Measurements from ENCODE around the gene DNAH1.
"Not testable (repeated sequence)": the region's sequence is repeated elsewhere in the genome, so short reads cannot be mapped to it uniquely, and the experiment has no call there.

Gene DNAH1

DNA sequence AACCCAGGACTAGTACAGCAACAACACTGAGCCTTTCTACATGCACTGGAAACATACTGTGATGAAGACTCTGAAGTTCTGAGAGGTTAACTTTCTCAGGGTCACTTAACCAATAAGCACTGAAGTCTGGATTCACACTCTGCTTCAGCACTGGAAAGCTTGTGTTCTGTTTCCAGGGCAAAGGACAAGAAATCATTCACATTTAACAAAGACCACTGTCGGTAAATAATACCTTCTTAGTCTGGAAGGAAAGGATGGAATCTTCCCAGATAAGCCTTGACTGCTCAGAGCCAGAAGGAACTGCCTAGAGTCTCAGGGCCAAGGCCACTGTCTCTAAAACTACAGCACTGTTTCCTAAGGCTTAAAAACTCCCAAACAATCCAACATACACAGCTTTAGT is 32.8 kb upstream of the DNAH1 start:
- H3K4me1 Mint-ChIP-seq (ENCODE audit: low read depth), result peaks cover 40% of the 10 kb centered on the region
- H3K27me3 Mint-ChIP-seq (ENCODE audit: low read depth), result no peaks in the 10 kb centered on the region
- peak overlapping the region; percentile 73 for H3K27ac Mint-ChIP-seq
- H3K9me3 Mint-ChIP-seq, result no peaks in the 10 kb centered on the region
- no peak overlapping the region for H3K4me3 Mint-ChIP-seq
- H3K36me3 Mint-ChIP-seq (ENCODE audit: low read depth), result peaks cover 17% of the 10 kb centered on the region

DNA sequence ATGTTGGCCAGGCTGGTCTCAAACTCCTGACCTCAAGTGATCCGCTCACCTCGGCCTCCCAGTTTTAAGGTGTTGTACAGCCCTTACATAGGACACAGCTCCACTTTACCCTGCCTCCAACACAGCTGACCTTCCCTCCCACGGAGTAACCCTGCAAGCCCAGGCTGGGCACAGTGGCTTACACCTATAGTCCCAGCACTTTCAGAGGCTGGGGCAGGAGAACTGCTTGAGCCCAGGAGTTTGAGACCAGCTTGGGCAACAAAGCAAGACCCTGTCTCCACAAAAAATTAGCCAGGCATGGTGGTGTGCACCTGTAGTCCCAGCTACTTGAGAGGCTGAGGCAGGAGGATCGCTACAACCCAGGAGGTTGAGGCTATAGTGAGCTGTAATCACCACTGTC is 32.1 kb upstream of the DNAH1 start:
- peaks cover 46% of the 10 kb centered on the region for H3K4me1 Mint-ChIP-seq (ENCODE audit: low read depth)
- peak overlapping the region; percentile 36 for H3K27ac Mint-ChIP-seq
- H3K36me3 Mint-ChIP-seq (ENCODE audit: low read depth), result peaks cover 13% of the 10 kb centered on the region
- not testable (repeated sequence) for H3K9me3 Mint-ChIP-seq; H3K27me3 Mint-ChIP-seq (ENCODE audit: low read depth)
- peak overlapping the region; percentile 34 for H3K4me3 Mint-ChIP-seq

DNA sequence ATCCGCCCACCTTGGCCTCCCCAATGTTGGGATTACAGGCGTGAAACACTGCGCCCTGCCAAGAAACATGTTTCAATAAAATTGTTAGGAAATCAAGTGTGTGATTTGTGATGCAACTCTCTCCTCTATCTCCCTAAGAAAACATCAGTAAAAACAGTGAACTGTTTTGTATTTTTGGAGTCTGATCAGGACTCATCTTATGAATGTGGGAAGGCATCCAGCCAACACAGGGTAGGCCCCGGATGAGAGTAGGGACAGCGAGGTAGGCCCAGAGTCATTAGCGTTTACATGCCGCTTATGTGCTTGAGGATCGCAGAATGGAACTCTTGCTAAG is 29.4 kb upstream of the DNAH1 start:
- no peaks in the 10 kb centered on the region for H3K9me3 Mint-ChIP-seq
- no peaks in the 10 kb centered on the region for H3K27me3 Mint-ChIP-seq (ENCODE audit: low read depth)
- peaks cover 37% of the 10 kb centered on the region for H3K4me1 Mint-ChIP-seq (ENCODE audit: low read depth)
- H3K4me3 Mint-ChIP-seq, result peak overlapping the region; percentile 85
- H3K36me3 Mint-ChIP-seq (ENCODE audit: low read depth), result peaks cover 16% of the 10 kb centered on the region
- H3K27ac Mint-ChIP-seq, result peak overlapping the region; percentile 100

DNA sequence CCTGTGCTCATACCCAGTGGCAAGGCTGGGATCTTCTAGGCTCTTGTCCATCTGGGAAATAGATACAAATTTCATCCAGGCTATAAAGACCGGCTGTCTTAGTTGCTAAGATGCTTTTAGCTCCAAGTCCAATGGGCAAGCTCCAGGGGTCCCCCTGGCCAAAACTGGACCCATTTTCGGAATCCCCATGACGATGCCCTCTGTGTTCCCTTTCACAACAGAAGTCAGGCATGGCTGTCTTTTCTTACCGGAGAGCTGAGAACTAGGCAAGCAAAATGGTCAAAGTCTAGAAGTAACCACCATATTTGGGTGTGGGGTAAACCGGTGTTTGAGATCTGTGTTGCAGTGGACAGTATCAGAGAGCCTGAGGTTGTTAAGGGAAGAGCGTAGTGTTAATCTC is 27.4 kb upstream of the DNAH1 start:
- Mint-ChIP-seq H3K27ac (peak overlapping the region; percentile 81), H3K9me3 (no peaks in the 10 kb centered on the region), H3K36me3 (ENCODE audit: low read depth) (peaks cover 13% of the 10 kb centered on the region), H3K4me3 (peak overlapping the region; percentile 85), H3K4me1 (ENCODE audit: low read depth) (peaks cover 28% of the 10 kb centered on the region), H3K27me3 (ENCODE audit: low read depth) (no peaks in the 10 kb centered on the region)

DNA sequence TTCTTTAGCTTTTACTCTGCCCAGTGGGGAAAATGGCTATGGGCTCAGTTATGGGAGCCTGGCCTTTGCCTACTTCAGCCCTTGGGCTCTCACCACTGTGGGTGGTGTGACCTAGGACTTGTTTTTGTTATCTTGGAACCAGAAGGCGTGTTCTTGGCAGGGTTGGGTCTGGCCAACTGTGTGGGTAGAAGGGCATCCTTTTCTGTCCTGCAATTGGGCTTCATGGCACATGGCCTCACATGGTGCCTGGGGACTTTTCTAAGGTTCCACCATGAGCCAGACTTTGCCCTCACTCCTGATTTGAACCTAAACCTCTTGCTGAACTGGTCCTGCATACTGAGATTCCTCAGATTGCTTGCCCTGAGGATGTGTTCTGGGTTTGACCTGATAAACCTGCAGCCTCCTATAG is 26.8 kb upstream of the DNAH1 start:
- H3K27ac Mint-ChIP-seq, result peak overlapping the region; percentile 55
- H3K4me3 Mint-ChIP-seq, result peak overlapping the region; percentile 85
- peaks cover 24% of the 10 kb centered on the region for H3K4me1 Mint-ChIP-seq (ENCODE audit: low read depth)
- H3K9me3 Mint-ChIP-seq, result no peaks in the 10 kb centered on the region
- peaks cover 13% of the 10 kb centered on the region for H3K36me3 Mint-ChIP-seq (ENCODE audit: low read depth)
- no peaks in the 10 kb centered on the region for H3K27me3 Mint-ChIP-seq (ENCODE audit: low read depth)

DNA sequence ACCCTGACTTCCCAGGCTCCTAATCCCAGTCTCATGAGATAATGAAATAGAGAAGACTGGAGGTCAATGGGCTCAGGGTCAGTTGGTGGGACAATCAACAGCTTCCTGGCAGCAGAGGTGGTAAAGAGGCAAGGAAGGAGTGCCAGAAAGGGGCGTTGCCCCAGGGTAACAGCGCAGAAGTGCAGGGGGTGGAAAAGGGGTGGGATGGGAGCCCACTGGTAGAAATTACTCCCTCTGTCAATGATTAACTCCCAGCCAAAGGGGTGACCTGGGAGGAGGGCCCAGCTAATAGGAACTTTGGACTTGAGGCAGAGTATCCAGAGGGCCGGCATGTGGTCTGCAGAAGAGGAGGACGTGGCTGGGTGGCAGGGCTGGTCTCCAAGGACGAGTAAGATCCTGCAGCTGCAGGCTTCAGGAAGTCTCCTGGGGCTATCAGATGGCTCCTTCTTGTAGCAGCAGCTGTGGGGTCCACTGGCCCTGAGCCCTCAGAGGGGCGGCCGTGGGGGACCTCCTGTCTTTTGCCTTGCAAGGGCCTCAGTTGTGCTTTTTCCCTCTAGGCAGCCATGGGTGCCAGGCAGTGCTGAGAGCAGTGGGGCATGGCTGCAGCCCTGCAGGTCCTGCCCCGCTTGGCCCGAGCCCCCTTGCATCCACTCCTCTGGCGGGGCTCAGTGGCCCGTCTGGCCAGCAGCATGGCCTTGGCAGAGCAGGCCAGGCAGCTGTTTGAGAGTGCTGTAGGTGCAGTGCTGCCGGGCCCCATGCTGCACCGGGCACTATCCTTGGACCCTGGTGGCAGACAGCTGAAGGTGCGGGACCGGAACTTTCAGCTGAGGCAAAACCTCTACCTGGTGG is 26.1 kb upstream of the DNAH1 start:
- no peak overlapping the region for H3K27ac Mint-ChIP-seq
- no peak overlapping the region for H3K4me3 Mint-ChIP-seq
- H3K4me1 Mint-ChIP-seq (ENCODE audit: low read depth), result peaks cover 21% of the 10 kb centered on the region
- peaks cover 13% of the 10 kb centered on the region for H3K36me3 Mint-ChIP-seq (ENCODE audit: low read depth)
- H3K27me3 Mint-ChIP-seq (ENCODE audit: low read depth), result no peaks in the 10 kb centered on the region
- no peaks in the 10 kb centered on the region for H3K9me3 Mint-ChIP-seq

DNA sequence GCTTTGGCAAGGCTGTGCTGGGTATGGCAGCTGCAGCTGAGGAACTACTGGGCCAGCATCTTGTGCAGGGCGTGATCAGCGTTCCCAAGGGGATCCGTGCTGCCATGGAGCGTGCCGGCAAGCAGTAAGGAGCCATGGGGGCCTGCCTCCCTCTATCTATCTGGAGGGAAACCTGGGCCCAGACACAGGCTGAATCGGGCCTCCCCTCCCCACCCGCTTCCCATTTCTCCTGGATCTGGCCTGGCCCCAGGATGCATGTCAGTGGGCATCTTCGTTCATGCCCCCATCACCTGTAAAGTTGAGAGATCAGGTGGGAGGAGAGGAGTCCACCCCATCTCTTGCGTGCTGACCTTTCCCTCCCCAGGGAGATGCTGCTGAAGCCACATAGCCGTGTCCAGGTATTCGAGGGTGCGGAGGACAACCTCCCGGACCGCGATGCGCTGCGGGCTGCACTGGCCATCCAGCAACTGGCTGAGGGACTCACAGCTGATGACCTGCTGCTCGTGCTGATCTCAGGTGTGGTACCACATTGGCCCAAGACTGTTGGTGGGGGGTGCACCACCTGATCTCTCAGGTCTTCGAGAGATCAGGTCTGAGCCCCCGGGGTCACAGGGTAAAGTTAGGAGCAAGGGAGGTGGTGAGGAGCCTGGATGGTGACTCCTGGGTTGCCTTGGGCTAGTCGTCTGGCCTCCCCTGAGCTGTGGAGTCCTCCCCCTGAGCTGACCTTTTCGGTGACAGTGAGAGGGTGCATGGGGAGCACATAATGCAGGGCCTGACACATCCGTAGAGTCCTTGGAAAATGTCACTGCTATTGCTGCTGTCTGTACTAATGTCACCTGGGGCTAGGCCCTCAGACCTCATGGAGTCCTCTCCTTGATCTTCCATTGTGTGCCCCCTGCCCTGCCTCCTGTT is 25.3 kb upstream of the DNAH1 start:
- no peaks in the 10 kb centered on the region for H3K27me3 Mint-ChIP-seq (ENCODE audit: low read depth)
- no peak overlapping the region for H3K27ac Mint-ChIP-seq

DNA sequence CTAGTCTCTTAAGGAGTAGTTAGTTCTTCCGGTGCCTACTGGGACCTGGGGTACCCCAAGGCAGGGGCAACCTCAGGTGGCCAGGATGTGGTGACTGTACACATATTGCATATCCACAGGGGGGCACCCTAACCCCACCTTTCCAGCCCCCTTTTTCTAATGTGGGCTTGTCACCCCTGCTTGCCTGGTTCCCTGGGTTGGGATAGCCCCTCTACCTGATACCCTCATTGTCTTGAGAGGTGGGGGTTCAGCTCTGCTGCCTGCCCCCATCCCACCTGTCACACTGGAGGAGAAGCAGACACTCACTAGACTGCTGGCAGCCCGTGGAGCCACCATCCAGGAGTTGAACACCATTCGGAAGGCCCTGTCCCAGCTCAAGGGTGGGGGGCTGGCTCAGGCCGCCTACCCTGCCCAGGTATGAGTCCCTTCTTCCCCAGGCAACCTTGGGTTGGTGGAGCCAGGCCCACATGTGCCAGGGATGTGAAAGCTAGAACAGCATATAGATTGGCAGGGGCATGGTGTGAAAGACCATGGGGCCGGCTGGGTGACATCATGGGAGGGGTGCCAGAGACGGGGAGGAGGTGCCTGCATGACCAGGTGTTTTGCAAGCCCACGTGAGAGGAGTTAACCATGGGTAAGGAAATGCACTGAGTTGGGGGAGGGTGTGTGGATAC is 24.5 kb upstream of the DNAH1 start:
- Mint-ChIP-seq H3K9me3 (no peaks in the 10 kb centered on the region), H3K27me3 (ENCODE audit: low read depth) (no peaks in the 10 kb centered on the region), H3K4me1 (ENCODE audit: low read depth) (peaks cover 20% of the 10 kb centered on the region), H3K36me3 (ENCODE audit: low read depth) (peaks cover 14% of the 10 kb centered on the region), H3K27ac (no peak overlapping the region), H3K4me3 (no peak overlapping the region)

More for the DNA sequence above, 25.3 kb upstream of the DNAH1 start:
- Mint-ChIP-seq H3K4me3 (no peak overlapping the region), H3K4me1 (ENCODE audit: low read depth) (peaks cover 20% of the 10 kb centered on the region), H3K9me3 (no peaks in the 10 kb centered on the region), H3K36me3 (ENCODE audit: low read depth) (peaks cover 13% of the 10 kb centered on the region)

DNA sequence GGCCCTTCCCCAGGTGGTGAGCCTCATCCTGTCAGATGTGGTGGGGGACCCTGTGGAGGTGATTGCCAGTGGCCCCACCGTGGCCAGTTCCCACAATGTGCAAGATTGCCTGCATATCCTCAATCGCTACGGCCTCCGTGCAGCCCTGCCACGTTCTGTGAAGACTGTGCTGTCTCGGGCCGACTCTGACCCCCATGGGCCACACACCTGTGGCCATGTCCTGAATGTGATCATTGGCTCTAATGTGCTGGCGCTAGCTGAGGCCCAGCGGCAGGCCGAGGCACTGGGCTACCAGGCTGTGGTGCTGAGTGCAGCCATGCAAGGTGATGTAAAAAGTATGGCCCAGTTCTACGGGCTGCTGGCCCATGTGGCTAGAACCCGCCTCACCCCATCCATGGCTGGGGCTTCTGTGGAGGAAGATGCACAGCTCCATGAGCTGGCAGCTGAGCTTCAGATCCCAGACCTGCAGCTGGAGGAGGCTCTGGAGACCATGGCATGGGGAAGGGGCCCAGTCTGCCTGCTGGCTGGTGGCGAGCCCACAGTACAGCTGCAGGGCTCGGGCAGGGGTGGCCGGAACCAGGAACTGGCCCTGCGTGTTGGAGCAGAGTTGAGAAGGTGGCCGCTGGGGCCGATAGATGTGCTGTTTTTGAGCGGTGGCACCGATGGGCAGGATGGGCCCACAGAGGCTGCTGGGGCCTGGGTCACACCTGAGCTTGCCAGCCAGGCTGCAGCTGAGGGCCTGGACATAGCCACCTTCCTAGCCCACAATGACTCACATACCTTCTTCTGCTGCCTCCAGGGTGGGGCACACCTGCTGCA is 23.7 kb upstream of the DNAH1 start:
- H3K9me3 Mint-ChIP-seq, result no peaks in the 10 kb centered on the region
- H3K4me1 Mint-ChIP-seq (ENCODE audit: low read depth), result peaks cover 16% of the 10 kb centered on the region
- no peaks in the 10 kb centered on the region for H3K27me3 Mint-ChIP-seq (ENCODE audit: low read depth)
- no peak overlapping the region for H3K4me3 Mint-ChIP-seq
- H3K36me3 Mint-ChIP-seq (ENCODE audit: low read depth), result peaks cover 14% of the 10 kb centered on the region
- H3K27ac Mint-ChIP-seq, result no peak overlapping the region

DNA sequence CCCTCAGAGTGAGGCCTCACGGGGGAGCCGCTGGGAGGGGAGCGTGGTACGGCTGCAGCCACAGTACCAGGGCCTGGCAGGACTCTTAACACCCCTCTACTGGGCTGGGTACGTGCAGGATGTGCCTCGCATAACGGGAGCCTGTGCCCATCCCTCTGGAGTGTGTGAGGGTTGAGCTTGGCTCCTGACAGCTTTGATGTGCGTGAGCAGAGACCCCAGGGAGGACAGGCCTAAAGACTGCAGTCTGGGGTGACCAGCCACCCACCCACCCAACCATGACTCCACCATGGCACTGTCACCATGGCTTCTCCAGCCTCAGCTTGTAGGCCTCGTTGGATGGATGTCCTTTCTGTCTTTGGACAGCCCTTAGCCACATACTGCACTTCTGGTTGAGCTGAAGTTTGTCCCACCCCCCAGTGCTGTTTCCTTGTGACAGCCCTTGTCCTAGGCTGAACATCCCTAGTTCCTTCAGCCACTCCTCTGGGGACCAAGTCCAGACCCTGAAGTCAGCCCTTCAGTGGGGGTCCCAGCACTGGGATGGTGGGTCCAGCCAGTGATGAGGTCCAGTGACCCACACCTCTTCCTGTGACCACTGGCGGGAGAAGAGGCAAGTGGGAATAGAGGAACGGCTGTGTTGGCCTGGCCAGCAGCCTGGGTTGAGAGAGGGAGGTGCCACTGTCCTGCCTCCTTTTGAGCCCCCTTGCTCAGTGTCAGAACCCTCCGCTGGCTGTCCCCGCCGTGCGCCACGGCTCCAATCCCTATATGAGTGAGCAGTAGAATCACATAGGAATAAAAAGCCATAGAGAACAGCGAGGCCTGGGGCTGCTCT is 22.4 kb upstream of the DNAH1 start:
- Mint-ChIP-seq H3K27ac (no peak overlapping the region), H3K9me3 (no peaks in the 10 kb centered on the region), H3K4me1 (ENCODE audit: low read depth) (peaks cover 15% of the 10 kb centered on the region), H3K4me3 (no peak overlapping the region), H3K36me3 (ENCODE audit: low read depth) (peaks cover 14% of the 10 kb centered on the region), H3K27me3 (ENCODE audit: low read depth) (no peaks in the 10 kb centered on the region)

DNA sequence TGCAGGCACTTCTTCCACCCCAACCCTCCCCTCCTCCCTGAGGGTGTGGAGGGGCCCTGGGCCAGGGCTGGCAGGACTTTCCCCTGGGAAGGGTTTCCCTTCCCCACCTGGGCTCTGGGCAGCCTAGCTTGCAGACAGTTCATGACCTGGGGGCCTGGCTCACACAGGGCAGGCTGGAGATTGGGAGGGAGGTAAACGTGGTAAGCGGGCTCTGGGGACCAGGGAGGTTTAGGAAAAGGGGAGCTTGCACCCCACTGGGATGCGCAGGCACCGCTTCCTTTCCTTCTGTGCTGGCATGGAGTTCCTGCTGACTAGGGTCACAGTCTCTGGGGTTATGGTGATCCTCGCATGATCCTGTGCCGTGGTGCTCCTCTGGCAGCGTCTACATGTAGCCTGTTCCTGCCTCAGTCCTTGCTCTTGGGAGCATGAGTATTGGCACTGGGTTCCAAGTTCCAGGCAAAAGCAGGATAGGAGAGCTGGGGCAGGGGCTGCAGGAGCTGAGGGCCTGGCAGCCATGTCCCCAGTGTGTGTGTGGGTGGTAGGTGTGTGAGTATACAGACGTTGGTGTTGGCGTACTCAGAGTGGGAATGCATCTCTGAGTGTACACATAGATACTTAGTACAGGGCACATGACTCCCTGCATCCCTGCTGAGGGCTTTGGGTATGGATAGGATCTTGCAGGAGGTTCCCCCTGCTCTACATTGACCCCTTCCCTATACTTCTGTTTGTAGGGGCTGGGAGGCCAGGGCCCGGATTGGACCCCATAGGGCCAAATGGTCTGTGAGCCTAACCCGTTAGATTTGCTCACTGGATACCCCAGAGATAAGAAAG is 21.6 kb upstream of the DNAH1 start:
- Mint-ChIP-seq H3K9me3 (no peaks in the 10 kb centered on the region), H3K36me3 (ENCODE audit: low read depth) (peaks cover 14% of the 10 kb centered on the region), H3K27ac (no peak overlapping the region), H3K4me3 (no peak overlapping the region), H3K27me3 (ENCODE audit: low read depth) (no peaks in the 10 kb centered on the region), H3K4me1 (ENCODE audit: low read depth) (peaks cover 7% of the 10 kb centered on the region)

DNA sequence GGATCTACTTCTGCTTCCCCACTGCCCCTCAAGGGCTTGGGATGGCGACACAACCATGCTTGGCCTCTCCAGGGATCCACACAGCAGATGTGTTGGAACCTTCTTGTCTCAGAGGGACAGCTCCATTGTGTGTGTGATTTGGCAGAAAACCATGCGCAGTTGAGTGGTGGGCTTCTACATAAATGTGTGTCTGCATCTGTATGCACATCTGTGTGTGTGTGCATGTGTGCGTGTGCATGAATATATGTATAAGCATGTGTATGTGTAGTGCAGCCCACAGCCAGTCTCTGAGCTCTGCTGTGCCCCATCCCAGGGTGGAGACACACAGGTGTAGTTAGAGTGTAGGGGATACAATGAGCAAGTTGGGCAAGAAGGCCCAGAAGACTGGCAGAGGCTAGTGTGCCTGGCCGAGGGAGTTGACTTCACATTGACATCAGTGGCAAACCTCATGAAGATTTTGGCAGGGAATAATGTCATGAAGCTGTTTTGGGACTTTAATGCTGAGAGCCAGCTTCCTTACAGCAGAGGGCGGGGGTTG is 20.4 kb upstream of the DNAH1 start:
- Mint-ChIP-seq H3K27ac (no peak overlapping the region), H3K4me1 (ENCODE audit: low read depth) (peaks cover 3% of the 10 kb centered on the region), H3K36me3 (ENCODE audit: low read depth) (peaks cover 14% of the 10 kb centered on the region), H3K4me3 (no peak overlapping the region), H3K9me3 (no peaks in the 10 kb centered on the region), H3K27me3 (ENCODE audit: low read depth) (no peaks in the 10 kb centered on the region)
